ENCODE measurements around the gene RAB23. TPM values are rescaled to one million over a fixed set of nuclear protein-coding genes. Genes with fewer than 3 reads are reported as not detected.

The RAB23 gene
- total RNA-seq, 1 experiment from 2014 or later, result 13.8 TPM

DNA sequence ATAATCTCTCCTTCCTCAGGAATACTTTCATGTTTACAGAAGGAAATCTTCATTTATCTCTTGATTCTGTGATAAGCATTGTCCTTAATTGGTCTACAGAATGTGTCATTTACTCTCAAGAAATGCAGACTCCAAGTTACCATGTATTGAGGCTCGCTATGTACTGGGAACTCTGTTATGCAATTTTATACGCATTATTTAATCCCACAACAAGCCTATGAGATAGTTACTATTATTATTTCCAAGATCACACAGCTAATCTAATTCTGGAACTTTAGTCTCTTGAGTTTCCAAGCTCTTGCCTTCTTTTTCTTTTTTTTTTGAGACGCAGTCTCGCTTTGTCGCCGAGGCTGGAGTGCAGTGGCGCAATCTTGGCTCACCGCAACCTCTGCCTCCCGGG, 30.0 kb upstream of the RAB23 start:
- POLR2A ChIA-PET (ENCODE audit: unreplicated experiment), result no interaction called here

GRCh38 chr6:57250348-57250747, 28.2 kb upstream of the RAB23 start:
- no peak overlapping the region for H2AFZ ChIP-seq
- H3K4me3 ChIP-seq, result no peak overlapping the region
- no peaks in the 10 kb centered on the region for H3K79me2 ChIP-seq (ENCODE audit: low read depth)
- no peaks in the 10 kb centered on the region for H3K36me3 ChIP-seq (ENCODE audit: low read depth)
- no peaks in the 10 kb centered on the region for H3K27me3 ChIP-seq (ENCODE audit: insufficient read depth, low read depth)
- intact Hi-C loops (cut with micrococcal nuclease; ENCODE audit: unreplicated experiment), result no loop called here
- H3K9me2 ChIP-seq (ENCODE audit: insufficient read depth), result no peaks in the 10 kb centered on the region
- no peak for DNase-seq
- no peaks in the 10 kb centered on the region for H3K4me1 ChIP-seq (replicated peaks; ENCODE audit: insufficient read depth)
- H4K20me1 ChIP-seq (ENCODE audit: insufficient read depth), result no peaks in the 10 kb centered on the region
- no peak overlapping the region for H3K27ac ChIP-seq
- ChIA-PET CTCF (no interaction called here), POLR2A (ENCODE audit: unreplicated experiment) (no interaction called here)
- H3F3A ChIP-seq (ENCODE audit: insufficient read depth, low read depth), result no peaks in the 10 kb centered on the region
- TF ChIP-seq EZH2 (IDR thresholded peaks at IDR 0.05; ENCODE audit: low read depth), result no peak
- TF ChIP-seq, protein P1, sequence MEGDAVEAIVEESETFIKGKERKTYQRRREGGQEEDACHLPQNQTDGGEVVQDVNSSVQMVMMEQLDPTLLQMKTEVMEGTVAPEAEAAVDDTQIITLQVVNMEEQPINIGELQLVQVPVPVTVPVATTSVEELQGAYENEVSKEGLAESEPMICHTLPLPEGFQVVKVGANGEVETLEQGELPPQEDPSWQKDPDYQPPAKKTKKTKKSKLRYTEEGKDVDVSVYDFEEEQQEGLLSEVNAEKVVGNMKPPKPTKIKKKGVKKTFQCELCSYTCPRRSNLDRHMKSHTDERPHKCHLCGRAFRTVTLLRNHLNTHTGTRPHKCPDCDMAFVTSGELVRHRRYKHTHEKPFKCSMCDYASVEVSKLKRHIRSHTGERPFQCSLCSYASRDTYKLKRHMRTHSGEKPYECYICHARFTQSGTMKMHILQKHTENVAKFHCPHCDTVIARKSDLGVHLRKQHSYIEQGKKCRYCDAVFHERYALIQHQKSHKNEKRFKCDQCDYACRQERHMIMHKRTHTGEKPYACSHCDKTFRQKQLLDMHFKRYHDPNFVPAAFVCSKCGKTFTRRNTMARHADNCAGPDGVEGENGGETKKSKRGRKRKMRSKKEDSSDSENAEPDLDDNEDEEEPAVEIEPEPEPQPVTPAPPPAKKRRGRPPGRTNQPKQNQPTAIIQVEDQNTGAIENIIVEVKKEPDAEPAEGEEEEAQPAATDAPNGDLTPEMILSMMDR (conservative IDR thresholded peaks at IDR 0.05), result no peak
- H3K4me2 ChIP-seq, result no peak overlapping the region
- BruUV-seq (replicated peaks), result no TSS peak
- H3K9me3 ChIP-seq (ENCODE audit: insufficient read depth, low read depth), result no peaks in the 10 kb centered on the region

More for the DNA sequence above, 30.0 kb upstream of the RAB23 start:
- Histone ChIP-seq H3K27me3 (ENCODE audit: insufficient read depth, low read depth) (no peaks in the 10 kb centered on the region), H3K27ac (no peak overlapping the region), H3K9me2 (ENCODE audit: insufficient read depth) (no peaks in the 10 kb centered on the region), H3K4me3 (no peak overlapping the region), H3K4me2 (no peak overlapping the region), H3K79me2 (ENCODE audit: low read depth) (no peaks in the 10 kb centered on the region), H4K20me1 (ENCODE audit: insufficient read depth) (no peaks in the 10 kb centered on the region), H3K9me3 (ENCODE audit: insufficient read depth, low read depth) (no peaks in the 10 kb centered on the region), H3K4me1 (replicated peaks; ENCODE audit: insufficient read depth) (no peaks in the 10 kb centered on the region), H3K36me3 (ENCODE audit: low read depth) (no peaks in the 10 kb centered on the region), H3F3A (ENCODE audit: insufficient read depth, low read depth) (no peaks in the 10 kb centered on the region), H2AFZ (no peak overlapping the region)
- TF ChIP-seq EZH2 (IDR thresholded peaks at IDR 0.05; ENCODE audit: low read depth), result no peak
- TF ChIP-seq, protein P1 (conservative IDR thresholded peaks at IDR 0.05), result no peak
- BruUV-seq (replicated peaks), result no TSS peak
- intact Hi-C loops (cut with micrococcal nuclease; ENCODE audit: unreplicated experiment), result no loop called here
- DNase-seq, result no peak
- CTCF ChIA-PET, result no interaction called here

DNA sequence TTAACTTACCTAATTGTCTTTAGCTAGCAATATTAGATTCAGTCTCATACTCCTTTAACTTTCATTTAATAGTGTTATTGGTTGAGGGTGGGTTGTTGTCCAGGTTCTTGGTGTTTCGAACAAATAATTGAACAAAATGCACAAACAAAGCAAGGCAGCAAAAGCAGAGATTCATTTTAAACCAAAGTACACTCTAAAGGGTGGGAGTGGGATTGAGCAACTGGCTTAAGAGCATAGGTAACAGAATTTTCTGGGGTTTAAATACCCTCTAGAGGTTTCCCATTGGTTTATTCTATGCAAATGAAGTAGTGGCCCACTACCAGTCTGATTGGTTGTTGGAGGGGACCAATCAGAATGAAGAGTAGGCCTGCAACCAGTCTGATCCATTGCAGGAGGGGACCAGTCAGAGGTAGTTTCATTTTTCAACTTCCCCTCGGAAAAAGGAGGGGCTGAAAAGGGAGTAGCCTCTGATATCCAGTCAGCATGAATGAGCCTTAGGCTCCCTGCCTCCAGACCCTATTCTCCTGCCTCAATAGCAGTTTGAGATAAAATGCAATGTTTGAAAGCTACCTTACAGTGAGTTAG, 26.3 kb upstream of the RAB23 start:
- intact Hi-C loops (cut with micrococcal nuclease; ENCODE audit: unreplicated experiment), result no loop called here
- no TSS peak for BruUV-seq (replicated peaks)
- POLR2A ChIA-PET (ENCODE audit: unreplicated experiment), result no interaction called here

More for the DNA sequence above, 26.3 kb upstream of the RAB23 start:
- no peaks in the 10 kb centered on the region for H3K9me3 ChIP-seq (ENCODE audit: insufficient read depth, low read depth)
- TF ChIP-seq EZH2 (IDR thresholded peaks at IDR 0.05; ENCODE audit: low read depth), result no peak
- TF ChIP-seq, protein P1 (conservative IDR thresholded peaks at IDR 0.05), result no peak
- no peak for DNase-seq
- H3K79me2 ChIP-seq (ENCODE audit: low read depth), result no peaks in the 10 kb centered on the region
- H3K36me3 ChIP-seq (ENCODE audit: low read depth), result no peaks in the 10 kb centered on the region
- H4K20me1 ChIP-seq (ENCODE audit: insufficient read depth), result no peaks in the 10 kb centered on the region
- no peaks in the 10 kb centered on the region for H3K27me3 ChIP-seq (ENCODE audit: insufficient read depth, low read depth)
- CTCF ChIA-PET, result no interaction called here
- H3F3A ChIP-seq (ENCODE audit: insufficient read depth, low read depth), result no peaks in the 10 kb centered on the region
- no peak overlapping the region for H2AFZ ChIP-seq
- no peak overlapping the region for H3K4me2 ChIP-seq
- no peak overlapping the region for H3K27ac ChIP-seq
- H3K9me2 ChIP-seq (ENCODE audit: insufficient read depth), result no peaks in the 10 kb centered on the region
- no peaks in the 10 kb centered on the region for H3K4me1 ChIP-seq (replicated peaks; ENCODE audit: insufficient read depth)
- H3K4me3 ChIP-seq, result no peak overlapping the region
